HCT116 (cell line): ENCODE data around the gene THRA. TPM values are rescaled to one million over a fixed set of nuclear protein-coding genes. Genes with fewer than 3 reads are reported as not detected.

Experiments used
- ATAC-seq: fragments of 200-7000 bp; cut with Tn5 transposase; 2 replicates; pipeline ENCODE4 v1.9.1; 2020; ENCODE audit warnings: mild to moderate bottlenecking, moderate library complexity
- BruUV-seq: library from RNA; stranded (reverse); fragments of 400-500 nt; replicated peaks from 2 replicates; lab custom pipeline; 2021; lab: Mats Ljungman, UMichigan
- CTCF ChIA-PET: fragments of 300-600 bp; sonication (Branson Sonifier 250); formaldehyde crosslinking; loops from one replicate; lab custom pipeline; 2021; ENCODE audit warnings: antibody characterized with exemption; lab: Charles Lee
- POLR2A ChIA-PET: fragments of 300-600, 350-600 bp; sonication (Branson Sonifier 250); formaldehyde crosslinking; loops from one replicate; lab custom pipeline; 2021; ENCODE audit warnings: antibody characterized with exemption; lab: Charles Lee
- RAD21 ChIA-PET, 2 experiments: fragments of 300-600 bp; sonication (Branson Sonifier 250); formaldehyde crosslinking; loops; one replicate each; lab custom pipeline; 2023; ENCODE audit warnings: low total read pairs in 2 of 2; ENCODE audit not compliant: uncharacterized antibody in 2 of 2, unreplicated experiment in 2 of 2, low non-redundant PET in 1 of 2; lab: Charles Lee
- DNase-seq: peaks from one replicate; pipeline ENCODE4 v3.0.0-alpha.2; 2010; ENCODE audit warnings: low read depth, low spot score
- H2AFZ ChIP-seq: fragments of 200-600 bp; shearing (Covaris generic), sonication (generic); 2 replicates; pipeline ENCODE4 v1.6.1; 2017; ENCODE audit warnings: low read depth, mixed run types, mixed read lengths, antibody characterized with exemption, low read length; ENCODE audit not compliant: poor library complexity, severe bottlenecking
- H3K27ac ChIP-seq: 2 replicates; pipeline ENCODE4 v1.5.1; 2012; ENCODE audit warnings: low read depth, low read length
- H3K27me3 ChIP-seq: fragments of 200-600 bp; sonication (generic); 2 replicates; pipeline ENCODE4 v1.6.1; 2016; ENCODE audit warnings: mixed run types, low read length, mixed read lengths; ENCODE audit not compliant: insufficient read depth
- H3K36me3 ChIP-seq, 2 experiments: fragments of 200-500 bp in 1 of 2; fragments of 200-600 bp in 1 of 2; sonication (Bioruptor generic) in 1 of 2; sonication (generic) in 1 of 2; 2 replicates each; pipeline versions ENCODE4 v1.5.1 to v1.6.1; 2014 to 2016; ENCODE audit warnings: low read length in 2 of 2, inconsistent platforms in 1 of 2, mixed read lengths in 1 of 2, mixed run types in 1 of 2; ENCODE audit not compliant: insufficient read depth in 2 of 2, control insufficient read depth in 1 of 2
- H3K4me1 ChIP-seq, 2 experiments: fragments of 200-600 bp in 1 of 2; sonication (generic) in 1 of 2; 2 replicates each; pipeline versions ENCODE4 v1.5.1 to v1.6.1; 2012 to 2017; ENCODE audit warnings: low read length in 2 of 2, inconsistent platforms in 1 of 2, mild to moderate bottlenecking in 1 of 2, mixed read lengths in 1 of 2, mixed run types in 1 of 2, moderate library complexity in 1 of 2; ENCODE audit not compliant: insufficient read depth in 2 of 2, control insufficient read depth in 1 of 2
- H3K4me2 ChIP-seq: fragments of 200-600 bp; sonication (generic); 2 replicates; pipeline ENCODE4 v1.6.1; 2017; ENCODE audit warnings: mixed run types, low read length, mixed read lengths
- H3K4me3 ChIP-seq, 2 experiments: fragments of 200-600 bp in 1 of 2; sonication (generic) in 1 of 2; replicated peaks in 1 of 2; 2 replicates each; pipeline ENCODE4 v1.5.1; 2011 to 2016; ENCODE audit warnings: low read length in 2 of 2, control low read depth in 1 of 2, low read depth in 1 of 2, mild to moderate bottlenecking in 1 of 2, mixed read lengths in 1 of 2, mixed run types in 1 of 2
- H3K79me2 ChIP-seq: fragments of 200-600 bp; sonication (generic); 2 replicates; pipeline ENCODE4 v1.6.1; 2017; ENCODE audit warnings: mild to moderate bottlenecking, mixed run types, low read length, moderate library complexity, mixed read lengths; ENCODE audit not compliant: insufficient read depth
- H3K9ac ChIP-seq: fragments of 200-600 bp; sonication (generic); 2 replicates; pipeline ENCODE4 v1.6.1; 2016; ENCODE audit warnings: low read length, mixed read lengths
- H3K9me2 ChIP-seq: fragments of 200-600 bp; sonication (generic), shearing (Covaris generic); 2 replicates; pipeline ENCODE4 v1.6.1; 2017; ENCODE audit warnings: mixed run types, mild to moderate bottlenecking, moderate library complexity; ENCODE audit not compliant: insufficient read depth
- H3K9me3 ChIP-seq, 2 experiments: fragments of 200-500 bp in 1 of 2; fragments of 200-600 bp in 1 of 2; sonication (Bioruptor generic) in 1 of 2; sonication (generic) in 1 of 2; 2 replicates each; pipeline ENCODE4 v1.6.1; 2014 to 2017; ENCODE audit warnings: low read length in 2 of 2, mixed read lengths in 2 of 2, inconsistent platforms in 1 of 2, low read depth in 1 of 2, mild to moderate bottlenecking in 1 of 2, mixed run types in 1 of 2, moderate library complexity in 1 of 2; ENCODE audit not compliant: control insufficient read depth in 1 of 2, insufficient read depth in 1 of 2
- H4K20me1 ChIP-seq: fragments of 200-600 bp; sonication (generic), shearing (Covaris generic); 2 replicates; pipeline ENCODE4 v1.6.1; 2017; ENCODE audit warnings: mixed run types, mild to moderate bottlenecking, moderate library complexity; ENCODE audit not compliant: insufficient read depth
- CEBPB ChIP-seq: IDR thresholded peaks from 2 replicates; pipeline ENCODE4 v1.6.1; 2012; ENCODE audit warnings: low read depth
- EGR1 ChIP-seq: IDR thresholded peaks from 2 replicates; pipeline ENCODE4 v1.6.1; 2012; ENCODE audit warnings: low read depth
- ELF1 ChIP-seq: IDR thresholded peaks from 2 replicates; pipeline ENCODE4 v1.6.1; 2012; ENCODE audit warnings: low read depth, borderline replicate concordance
- EZH2phosphoT487 ChIP-seq: fragments of 200-600 bp; IDR thresholded peaks from 2 replicates; pipeline ENCODE4 v1.6.1; 2018; ENCODE audit warnings: antibody characterized with exemption, borderline replicate concordance
- FOSL1 ChIP-seq: IDR thresholded peaks from 2 replicates; pipeline ENCODE4 v1.6.1; 2012; ENCODE audit warnings: low read depth
- POLR2A ChIP-seq: IDR thresholded peaks from 2 replicates; pipeline ENCODE4 v1.7.0; 2011; ENCODE audit warnings: borderline replicate concordance; ENCODE audit not compliant: insufficient read depth, insufficient read length; ENCODE audit errors: extremely low read depth
- RAD21 ChIP-seq: IDR thresholded peaks from 2 replicates; pipeline ENCODE4 v1.6.1; 2012; ENCODE audit warnings: low read depth, mild to moderate bottlenecking
- SP1 ChIP-seq: IDR thresholded peaks from 2 replicates; pipeline ENCODE4 v1.6.1; 2012; ENCODE audit warnings: low read depth
- SRF ChIP-seq: IDR thresholded peaks from 2 replicates; pipeline ENCODE4 v1.6.1; 2012; ENCODE audit warnings: low read depth
- TCF7L2 ChIP-seq: IDR thresholded peaks from 2 replicates; pipeline ENCODE4 v1.7.0; 2011; ENCODE audit warnings: borderline replicate concordance, inconsistent platforms; ENCODE audit not compliant: insufficient read depth, insufficient read length; ENCODE audit errors: extremely low read depth
- ZFX ChIP-seq: fragments of 450-650 bp; IDR thresholded peaks from 2 replicates; pipeline ENCODE4 v1.6.1; 2017
- intact Hi-C: fragments of 100-400 bp; cut with micrococcal nuclease; formaldehyde crosslinking; loops from 2 replicates; pipeline ENCODE4 v1.10.0; 2022
- total RNA-seq: library from RNA; stranded (reverse); gene quantifications from one replicate; pipeline ENCODE4 v1.2.1, GENCODE V29; 2021; ENCODE audit not compliant: unreplicated experiment
- TF ChIP-seq, protein P1 (sequence below), 3 experiments: fragments of 200-600 bp in 1 of 3; sonication (generic) in 1 of 3; IDR thresholded peaks in 2 of 3; conservative IDR thresholded peaks in 1 of 3; 2 replicates each; pipeline ENCODE4 v1.5.1; 2012 to 2017; ENCODE audit warnings: low read depth in 2 of 3, low read length in 2 of 3, antibody characterized with exemption in 1 of 3, borderline replicate concordance in 1 of 3, control low read depth in 1 of 3, mild to moderate bottlenecking in 1 of 3, mixed read lengths in 1 of 3, mixed run types in 1 of 3, moderate library complexity in 1 of 3; ENCODE audit not compliant: insufficient read depth in 1 of 3
- TF ChIP-seq, protein P2 (sequence below): IDR thresholded peaks from 2 replicates; pipeline ENCODE4 v1.6.1; 2012
- TF ChIP-seq, protein P3 (sequence below): IDR thresholded peaks from 2 replicates; pipeline ENCODE4 v1.6.1; 2012
- TF ChIP-seq, protein P4 (sequence below): IDR thresholded peaks from 2 replicates; pipeline ENCODE4 v1.6.1; 2012; ENCODE audit warnings: low read depth

THRA gene
- total RNA-seq, 1 experiment from 2014 or later = 23.3 TPM

DNA sequence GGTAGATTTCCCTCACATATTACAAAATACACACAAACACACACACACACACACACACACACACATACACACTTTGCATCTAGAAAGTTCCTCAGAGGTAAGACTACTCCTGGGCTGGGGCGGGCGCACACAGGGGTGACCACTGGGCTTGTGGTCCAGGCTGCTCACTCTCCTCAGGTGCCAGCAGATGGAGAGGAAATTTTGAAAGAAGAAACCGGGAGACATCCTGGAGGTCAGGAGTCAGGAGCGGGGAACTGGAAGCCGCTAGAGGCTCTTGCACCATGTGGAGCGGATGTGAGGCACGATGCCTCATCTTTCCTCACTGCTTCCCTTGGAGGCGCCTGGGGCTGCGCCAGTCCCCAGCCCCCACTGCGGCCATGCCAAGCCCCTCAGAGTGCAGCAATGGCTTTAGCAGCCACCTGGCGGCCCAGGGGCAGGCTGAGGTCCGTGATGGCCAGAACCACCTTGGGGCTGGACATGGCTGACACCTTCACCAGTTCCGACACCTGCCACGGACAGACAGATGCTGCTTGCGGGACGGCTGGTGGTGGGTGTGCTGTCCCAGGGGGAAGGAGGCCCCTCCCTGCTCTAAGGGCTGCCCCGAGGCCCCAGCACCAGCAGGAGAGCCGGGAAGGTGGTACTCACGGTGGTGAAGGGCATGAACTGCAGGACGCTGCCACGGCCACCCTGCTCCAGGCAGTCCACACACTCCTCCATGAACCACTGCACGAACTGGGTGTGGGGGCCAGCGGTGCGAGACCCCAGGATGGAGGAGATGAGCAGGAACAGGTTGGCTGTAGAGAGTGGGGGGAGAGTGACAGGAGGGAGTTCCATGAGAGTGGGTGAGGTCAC lies 43.4 kb upstream of the THRA start:
- intact Hi-C loops = no loop called here
- Histone ChIP-seq H3K9me3 (no peaks in the 10 kb centered on the region), H3K4me3 (no peak overlapping the region), H3K4me1 (peaks cover 2 to 7% of the 10 kb centered on the region in 2 experiments; a peak in 2 of 4 replicates), H3K27ac (no peak overlapping the region), H3K9ac (no peak overlapping the region), H4K20me1 (no peaks in the 10 kb centered on the region), H3K4me2 (no peak overlapping the region), H3K36me3 (peaks cover 6 to 20% of the 10 kb centered on the region in 2 experiments; a peak in 3 of 4 replicates), H3K27me3 (no peaks in the 10 kb centered on the region), H3K9me2 (no peaks in the 10 kb centered on the region), H2AFZ (no peak overlapping the region), H3K79me2 (no peaks in the 10 kb centered on the region)
- DNase-seq (no peak), ATAC-seq (peak; percentile 66)
- ChIA-PET POLR2A (no interaction called here), RAD21 (no interaction called here), CTCF (no interaction called here)
- TSS peak; percentile 53 for BruUV-seq
- TF ChIP-seq ELF1 (no peak), POLR2A (no peak)
- TF ChIP-seq, protein P1, sequence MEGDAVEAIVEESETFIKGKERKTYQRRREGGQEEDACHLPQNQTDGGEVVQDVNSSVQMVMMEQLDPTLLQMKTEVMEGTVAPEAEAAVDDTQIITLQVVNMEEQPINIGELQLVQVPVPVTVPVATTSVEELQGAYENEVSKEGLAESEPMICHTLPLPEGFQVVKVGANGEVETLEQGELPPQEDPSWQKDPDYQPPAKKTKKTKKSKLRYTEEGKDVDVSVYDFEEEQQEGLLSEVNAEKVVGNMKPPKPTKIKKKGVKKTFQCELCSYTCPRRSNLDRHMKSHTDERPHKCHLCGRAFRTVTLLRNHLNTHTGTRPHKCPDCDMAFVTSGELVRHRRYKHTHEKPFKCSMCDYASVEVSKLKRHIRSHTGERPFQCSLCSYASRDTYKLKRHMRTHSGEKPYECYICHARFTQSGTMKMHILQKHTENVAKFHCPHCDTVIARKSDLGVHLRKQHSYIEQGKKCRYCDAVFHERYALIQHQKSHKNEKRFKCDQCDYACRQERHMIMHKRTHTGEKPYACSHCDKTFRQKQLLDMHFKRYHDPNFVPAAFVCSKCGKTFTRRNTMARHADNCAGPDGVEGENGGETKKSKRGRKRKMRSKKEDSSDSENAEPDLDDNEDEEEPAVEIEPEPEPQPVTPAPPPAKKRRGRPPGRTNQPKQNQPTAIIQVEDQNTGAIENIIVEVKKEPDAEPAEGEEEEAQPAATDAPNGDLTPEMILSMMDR (IDR thresholded peaks at IDR 0.05 in 2 of 3, conservative IDR thresholded peaks at IDR 0.05 in 1 of 3; ENCODE audit: borderline replicate concordance in 1 of 3, insufficient read depth in 1 of 3, low read depth in 2 of 3, low read length in 2 of 3) = no peak; a peak in 1 of 6 replicates
- TF ChIP-seq, all 23 proteins: peak for 0

DNA sequence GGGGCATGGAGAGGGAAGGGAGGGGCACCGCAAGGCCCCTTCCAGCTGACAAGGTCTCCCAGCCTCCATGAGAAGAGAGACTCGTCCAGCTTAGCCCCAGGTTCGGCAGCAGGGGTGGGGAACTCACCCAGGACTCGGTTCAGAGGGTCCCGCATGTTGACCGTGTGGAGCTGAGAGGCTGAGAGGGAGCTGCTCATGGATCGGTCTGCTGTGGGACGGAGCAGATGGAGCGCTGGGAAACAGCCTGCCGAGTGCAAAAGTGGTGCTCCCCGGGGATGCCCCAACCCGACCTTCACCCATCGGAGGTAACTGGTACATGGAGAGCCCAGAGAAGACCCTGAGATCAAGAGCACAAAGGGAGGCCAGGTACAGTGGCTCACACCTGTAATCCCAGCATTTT lies 42.6 kb upstream of the THRA start:
- RAD21 ChIA-PET = no interaction called here
- Histone ChIP-seq H2AFZ (no peak overlapping the region), H3K4me3 (no peak overlapping the region), H3K9me3 (no peaks in the 10 kb centered on the region), H3K4me2 (no peak overlapping the region), H3K9me2 (no peaks in the 10 kb centered on the region), H3K4me1 (peaks cover 2 to 11% of the 10 kb centered on the region in 2 experiments; a peak in 2 of 4 replicates), H3K79me2 (no peaks in the 10 kb centered on the region), H3K27ac (no peak overlapping the region), H3K9ac (no peak overlapping the region), H3K27me3 (no peaks in the 10 kb centered on the region), H4K20me1 (no peaks in the 10 kb centered on the region), H3K36me3 (peaks cover 6 to 23% of the 10 kb centered on the region in 2 experiments; a peak in 3 of 4 replicates)
- no peak for ATAC-seq
- POLR2A ChIA-PET = no interaction called here
- BruUV-seq = no TSS peak
- DNase-seq = no peak
- CTCF ChIA-PET = interaction anchor here (0.6 kb wide), 1 partner anchor 55 kb away, joined by 3 read pairs; no protein-coding TSS in a partner anchor
- intact Hi-C loops = no loop called here
- TF ChIP-seq ZFX = no peak
- TF ChIP-seq, protein P2, sequence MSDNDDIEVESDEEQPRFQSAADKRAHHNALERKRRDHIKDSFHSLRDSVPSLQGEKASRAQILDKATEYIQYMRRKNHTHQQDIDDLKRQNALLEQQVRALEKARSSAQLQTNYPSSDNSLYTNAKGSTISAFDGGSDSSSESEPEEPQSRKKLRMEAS = no peak
- TF ChIP-seq, protein P3, sequence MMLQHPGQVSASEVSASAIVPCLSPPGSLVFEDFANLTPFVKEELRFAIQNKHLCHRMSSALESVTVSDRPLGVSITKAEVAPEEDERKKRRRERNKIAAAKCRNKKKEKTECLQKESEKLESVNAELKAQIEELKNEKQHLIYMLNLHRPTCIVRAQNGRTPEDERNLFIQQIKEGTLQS = no peak
- no peak for TF ChIP-seq RAD21
- no peak for TF ChIP-seq CEBPB
- TF ChIP-seq TCF7L2 = no peak
- TF ChIP-seq SRF = no peak
- no peak for TF ChIP-seq FOSL1
- no peak for TF ChIP-seq EZH2phosphoT487
- TF ChIP-seq SP1 = no peak
- TF ChIP-seq, protein P4, sequence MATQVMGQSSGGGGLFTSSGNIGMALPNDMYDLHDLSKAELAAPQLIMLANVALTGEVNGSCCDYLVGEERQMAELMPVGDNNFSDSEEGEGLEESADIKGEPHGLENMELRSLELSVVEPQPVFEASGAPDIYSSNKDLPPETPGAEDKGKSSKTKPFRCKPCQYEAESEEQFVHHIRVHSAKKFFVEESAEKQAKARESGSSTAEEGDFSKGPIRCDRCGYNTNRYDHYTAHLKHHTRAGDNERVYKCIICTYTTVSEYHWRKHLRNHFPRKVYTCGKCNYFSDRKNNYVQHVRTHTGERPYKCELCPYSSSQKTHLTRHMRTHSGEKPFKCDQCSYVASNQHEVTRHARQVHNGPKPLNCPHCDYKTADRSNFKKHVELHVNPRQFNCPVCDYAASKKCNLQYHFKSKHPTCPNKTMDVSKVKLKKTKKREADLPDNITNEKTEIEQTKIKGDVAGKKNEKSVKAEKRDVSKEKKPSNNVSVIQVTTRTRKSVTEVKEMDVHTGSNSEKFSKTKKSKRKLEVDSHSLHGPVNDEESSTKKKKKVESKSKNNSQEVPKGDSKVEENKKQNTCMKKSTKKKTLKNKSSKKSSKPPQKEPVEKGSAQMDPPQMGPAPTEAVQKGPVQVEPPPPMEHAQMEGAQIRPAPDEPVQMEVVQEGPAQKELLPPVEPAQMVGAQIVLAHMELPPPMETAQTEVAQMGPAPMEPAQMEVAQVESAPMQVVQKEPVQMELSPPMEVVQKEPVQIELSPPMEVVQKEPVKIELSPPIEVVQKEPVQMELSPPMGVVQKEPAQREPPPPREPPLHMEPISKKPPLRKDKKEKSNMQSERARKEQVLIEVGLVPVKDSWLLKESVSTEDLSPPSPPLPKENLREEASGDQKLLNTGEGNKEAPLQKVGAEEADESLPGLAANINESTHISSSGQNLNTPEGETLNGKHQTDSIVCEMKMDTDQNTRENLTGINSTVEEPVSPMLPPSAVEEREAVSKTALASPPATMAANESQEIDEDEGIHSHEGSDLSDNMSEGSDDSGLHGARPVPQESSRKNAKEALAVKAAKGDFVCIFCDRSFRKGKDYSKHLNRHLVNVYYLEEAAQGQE = no peak
- TF ChIP-seq EGR1 = no peak
